CD14-positive monocyte (primary cell): ENCODE results near the gene NUDT22. TPM values are rescaled to one million over a fixed set of nuclear protein-coding genes. Genes with fewer than 3 reads are reported as not detected.

Experiments
- DNase-seq, 3 donors: peaks; one replicate each; pipeline ENCODE4 v3.0.0-alpha.2; 2011 to 2022
- H2AFZ ChIP-seq: 2 replicates; pipeline ENCODE4 v1.6.0; 2012; ENCODE audit warnings: mild to moderate bottlenecking, low read depth, low read length, inconsistent platforms; ENCODE audit not compliant: insufficient read depth, poor library complexity, severe bottlenecking
- H3K27ac ChIP-seq, 2 donors: 1 replicate in 1 of 2; 2 replicates in 1 of 2; pipeline ENCODE4 v1.5.1; 2012 to 2013; ENCODE audit warnings: low read length in 2 of 2, control low read depth in 1 of 2, inconsistent platforms in 1 of 2, low read depth in 1 of 2, mild to moderate bottlenecking in 1 of 2
- H3K27me3 ChIP-seq, 2 donors: one replicate each; pipeline versions ENCODE4 v1.6.0 to v1.6.1; 2011 to 2013; ENCODE audit warnings: low read length in 2 of 2; ENCODE audit not compliant: control insufficient read depth in 2 of 2, insufficient read depth in 2 of 2
- H3K36me3 ChIP-seq, 2 donors: replicated peaks in 1 of 2; 1 replicate in 1 of 2; 2 replicates in 1 of 2; pipeline versions ENCODE4 v1.5.1 to v1.6.1; 2012 to 2013; ENCODE audit warnings: low read length in 2 of 2, control low read depth in 1 of 2, inconsistent platforms in 1 of 2, mild to moderate bottlenecking in 1 of 2; ENCODE audit not compliant: insufficient read depth in 2 of 2, control insufficient read depth in 1 of 2
- H3K4me1 ChIP-seq, 2 donors: 1 replicate in 1 of 2; 2 replicates in 1 of 2; pipeline versions ENCODE4 v1.5.1 to v1.6.1; 2012 to 2013; ENCODE audit warnings: low read length in 2 of 2, control low read depth in 1 of 2, inconsistent platforms in 1 of 2, mild to moderate bottlenecking in 1 of 2, moderate library complexity in 1 of 2; ENCODE audit not compliant: insufficient read depth in 2 of 2, control insufficient read depth in 1 of 2
- H3K4me2 ChIP-seq: replicated peaks from 2 replicates; pipeline ENCODE3; 2012; ENCODE audit warnings: low read length, moderate library complexity, mild to moderate bottlenecking; ENCODE audit not compliant: poor library complexity, severe bottlenecking; ENCODE audit errors: extremely low read depth
- H3K4me3 ChIP-seq, 3 experiments: fragments of 200-600 bp in 1 of 3; sonication (generic) in 1 of 3; replicated peaks in 1 of 3; 1 replicate in 2 of 3; 2 replicates in 1 of 3; pipeline ENCODE4 v1.5.1; 2011 to 2013; ENCODE audit warnings: low read length in 3 of 3, mild to moderate bottlenecking in 3 of 3, control low read depth in 2 of 3, low read depth in 2 of 3, inconsistent platforms in 1 of 3, moderate library complexity in 1 of 3
- H3K79me2 ChIP-seq: 2 replicates; pipeline ENCODE4 v1.6.0; 2012; ENCODE audit warnings: mild to moderate bottlenecking, control low read depth, inconsistent platforms, low read length, moderate library complexity; ENCODE audit not compliant: insufficient read depth
- H3K9ac ChIP-seq: 2 replicates; pipeline ENCODE4 v1.6.0; 2017; ENCODE audit warnings: low read length, mild to moderate bottlenecking; ENCODE audit not compliant: insufficient read depth, poor library complexity, severe bottlenecking
- H3K9me3 ChIP-seq, 2 donors: replicated peaks in 1 of 2; 1 replicate in 1 of 2; 2 replicates in 1 of 2; pipeline versions ENCODE4 v1.5.1 to v1.6.1; 2012 to 2013; ENCODE audit warnings: low read length in 2 of 2, control low read depth in 1 of 2; ENCODE audit not compliant: control insufficient read depth in 1 of 2, insufficient read depth in 1 of 2
- H4K20me1 ChIP-seq: 2 replicates; pipeline ENCODE4 v1.6.0; 2012; ENCODE audit warnings: mild to moderate bottlenecking, low read length, control low read depth, moderate library complexity; ENCODE audit not compliant: insufficient read depth
- H3K27ac Mint-ChIP-seq, 7 donors: one replicate each; pipeline ENCODE4 v1.8.0; 2020; ENCODE audit warnings: mild to moderate bottlenecking in 7 of 7, mixed read lengths in 7 of 7, moderate library complexity in 6 of 7, inconsistent platforms in 2 of 7
- H3K27me3 Mint-ChIP-seq, 3 donors: one replicate each; pipeline ENCODE4 v1.8.0; 2021 to 2022; ENCODE audit warnings: low read depth in 3 of 3, mild to moderate bottlenecking in 3 of 3, mixed read lengths in 3 of 3, moderate library complexity in 3 of 3, inconsistent platforms in 1 of 3
- H3K36me3 Mint-ChIP-seq, 2 donors: one replicate each; pipeline ENCODE4 v1.8.0; 2020; ENCODE audit warnings: mixed read lengths in 2 of 2, inconsistent platforms in 1 of 2, mild to moderate bottlenecking in 1 of 2
- H3K4me1 Mint-ChIP-seq: one replicate; pipeline ENCODE4 v1.8.0; 2020; ENCODE audit warnings: mild to moderate bottlenecking, mixed read lengths
- H3K4me3 Mint-ChIP-seq, 2 donors: one replicate each; pipeline ENCODE4 v1.8.0; 2020; ENCODE audit warnings: mild to moderate bottlenecking in 2 of 2, mixed read lengths in 2 of 2, moderate library complexity in 1 of 2
- H3K9me3 Mint-ChIP-seq, 7 donors: one replicate each; pipeline ENCODE4 v1.8.0; 2020 to 2022; ENCODE audit warnings: mixed read lengths in 7 of 7, mild to moderate bottlenecking in 6 of 7, moderate library complexity in 6 of 7, inconsistent platforms in 2 of 7
- CTCF ChIP-seq: fragments of 200-600 bp; IDR thresholded peaks from one replicate; pipeline ENCODE4 v1.8.0; 2022; ENCODE audit warnings: antibody characterized with exemption, mild to moderate bottlenecking
- WGBS: methylation state at CpG from one replicate; pipeline ENCODE4 v1.1.5; 2013; ENCODE audit warnings: missing lambda C conversion rate; ENCODE audit not compliant: insufficient coverage; 5-methylcytosine and 5-hydroxymethylcytosine counted together
- intact Hi-C, 2 donors: fragments of 100-400 bp; cut with micrococcal nuclease; formaldehyde crosslinking; loops; one replicate each; pipeline versions ENCODE4 v1.15.0 to v1.15.1; 2023
- polyA plus RNA-seq, 3 donors: library from polyadenylated mRNA; depleted of rRNA in 1 of 3; unstranded in 2 of 3; stranded (reverse) in 1 of 3; fragments of 300-500 nt in 2 of 3; fragments of >200 nt in 1 of 3; fragmentation: Illumina TruSeq in 2 of 3; gene quantifications; 1 replicate in 2 of 3; 2 replicates in 1 of 3; pipeline ENCODE4 v1.2.3, GENCODE V29; 2012 to 2021

Gene NUDT22
- polyA plus RNA-seq, 3 donors, result 47.9 to 86.1 (median 56.1) TPM

GRCh38 chr11:64209563-64209843 is 16.6 kb upstream of the NUDT22 start:
- no peak for DNase-seq
- Histone ChIP-seq H2AFZ (no peak overlapping the region), H3K36me3 (peaks cover 53 to 57% of the 10 kb centered on the region in 2 donors), H3K4me2 (no peak overlapping the region), H3K27ac (peak overlapping the region; percentile 98 to 99), H3K27me3 (no peaks in the 10 kb centered on the region), H3K9me3 (no peaks in the 10 kb centered on the region), H3K4me3 (peak overlapping the region in 1 of 3 experiments; percentile 98), H3K79me2 (peaks cover 72% of the 10 kb centered on the region), H3K9ac (no peak overlapping the region), H4K20me1 (peaks cover 73% of the 10 kb centered on the region), H3K4me1 (peaks cover 39 to 48% of the 10 kb centered on the region in 2 donors)
- Mint-ChIP-seq H3K36me3 (peaks cover 51 to 59% of the 10 kb centered on the region in 2 donors), H3K27me3 (peaks cover 0 to 2% (median 0%) of the 10 kb centered on the region in 3 donors), H3K27ac (peak overlapping the region; percentile 13 to 99 (median 98)), H3K9me3 (peaks cover 0 to 1% (median 0%) of the 10 kb centered on the region in 7 donors), H3K4me1 (peaks cover 43% of the 10 kb centered on the region), H3K4me3 (peak overlapping the region in 1 of 2 donors; percentile 98)
- intact Hi-C loops, result loop anchor here (5.0 kb wide), 1 partner anchor 33 kb away; the partner anchor contains the start of gene FKBP2 (in 2 of the 2)
- WGBS, result 82% methylated on average over 5 of the region's 8 CpGs
- TF ChIP-seq CTCF, result no peak

- no peaks in the 10 kb centered on the region for H3K9me3 ChIP-seq
- DNase-seq, result peak in 1 of 3 donors; percentile 2
- no peak overlapping the region for H3K4me3 Mint-ChIP-seq
- intact Hi-C loops, result no loop called here
- peak overlapping the region in 5 of 7 donors; percentile 40 to 99 (median 64) for H3K27ac Mint-ChIP-seq
- H3K36me3 ChIP-seq, result peaks cover 62 to 66% of the 10 kb centered on the region in 2 donors
- H2AFZ ChIP-seq, result no peak overlapping the region
- peaks cover 58 to 66% of the 10 kb centered on the region in 2 donors for H3K36me3 Mint-ChIP-seq
- H3K9me3 Mint-ChIP-seq, result peaks cover 0 to 1% (median 0%) of the 10 kb centered on the region in 7 donors
- H3K4me1 Mint-ChIP-seq, result peaks cover 36% of the 10 kb centered on the region
- H3K27ac ChIP-seq, result peak overlapping the region in 1 of 2 donors; percentile 98
- peaks cover 0 to 2% (median 0%) of the 10 kb centered on the region in 3 donors for H3K27me3 Mint-ChIP-seq
- no peak overlapping the region for H3K4me2 ChIP-seq
- no peak overlapping the region for H3K4me3 ChIP-seq
- no peak overlapping the region for H3K9ac ChIP-seq
- H3K79me2 ChIP-seq, result peaks cover 82% of the 10 kb centered on the region
- no peaks in the 10 kb centered on the region for H3K27me3 ChIP-seq
- TF ChIP-seq CTCF, result no peak
- H4K20me1 ChIP-seq, result peaks cover 83% of the 10 kb centered on the region
- WGBS, result 96% methylated on average over 21 of the region's 24 CpGs
- H3K4me1 ChIP-seq, result peaks cover 29 to 38% of the 10 kb centered on the region in 2 donors
Observed at GRCh38 chr11:64210301-64211020, 15.6 kb upstream of the NUDT22 start.
